Spinal cord (tissue), 10 donors: ENCODE measurements around the gene SRP72. TPM values are rescaled to one million over a fixed set of nuclear protein-coding genes. Genes with fewer than 3 reads are reported as not detected.
"Not testable (repeated sequence)": the region's sequence is repeated elsewhere in the genome, so short reads cannot be mapped to it uniquely, and the experiment has no call there.

ENCODE experiments used
- DNase-seq, 6 donors: peaks; one replicate each; pipeline versions ENCODE4 v3.0.0 to v3.0.0-alpha.2; 2013 to 2015; ENCODE audit warnings: low spot score in 6 of 6, low read depth in 4 of 6
- H3K27ac ChIP-seq: one replicate; pipeline ENCODE4 v1.5.1; 2013; ENCODE audit warnings: low read depth, low read length, control low read depth
- H3K27me3 ChIP-seq: one replicate; pipeline ENCODE4 v1.6.1; 2013; ENCODE audit warnings: low read length; ENCODE audit not compliant: control insufficient read depth, insufficient read depth
- H3K36me3 ChIP-seq: one replicate; pipeline ENCODE4 v1.6.1; 2013; ENCODE audit warnings: low read length; ENCODE audit not compliant: control insufficient read depth, insufficient read depth
- H3K4me1 ChIP-seq: one replicate; pipeline ENCODE4 v1.6.1; 2013; ENCODE audit warnings: low read length; ENCODE audit not compliant: control insufficient read depth, insufficient read depth
- H3K4me3 ChIP-seq: one replicate; pipeline ENCODE4 v1.5.1; 2013; ENCODE audit warnings: low read depth, low read length, control low read depth
- H3K9me3 ChIP-seq: one replicate; pipeline ENCODE4 v1.6.1; 2013; ENCODE audit warnings: low read length; ENCODE audit not compliant: control insufficient read depth, insufficient read depth
- WGBS: methylation state at CpG from one replicate; pipeline ENCODE4 v1.1.5; 2013; ENCODE audit warnings: missing lambda C conversion rate; ENCODE audit not compliant: insufficient coverage; 5-methylcytosine and 5-hydroxymethylcytosine counted together
- polyA plus RNA-seq, 2 donors: library from polyadenylated mRNA; unstranded; fragments of 120-200 nt; gene quantifications; one replicate each; pipeline ENCODE4 v1.2.1, GENCODE V29; 2013; ENCODE audit not compliant: insufficient read length in 2 of 2
- total RNA-seq, 2 donors: library from RNA; depleted of rRNA in 1 of 2; stranded (reverse); fragments of 120-200 nt in 1 of 2; fragments of >200 nt in 1 of 2; gene quantifications; one replicate each; pipeline versions ENCODE4 v1.2.3 to v1.2.4, GENCODE V29; 2013 to 2014
- donor health status: healthy.

The SRP72 gene
- total and polyA plus RNA-seq, 4 donors: 59.1 to 91.5 (median 74.7) TPM

- no peaks in the 10 kb centered on the region for H3K9me3 ChIP-seq
- H3K36me3 ChIP-seq: peaks cover 18% of the 10 kb centered on the region
- no peak for DNase-seq
- no peaks in the 10 kb centered on the region for H3K27me3 ChIP-seq
- peaks cover 11% of the 10 kb centered on the region for H3K4me1 ChIP-seq
- H3K27ac ChIP-seq: no peak overlapping the region
- no peak overlapping the region for H3K4me3 ChIP-seq
Measured at GRCh38 chr4:56462157-56462556, 5.3 kb upstream of the SRP72 start.

GRCh38 chr4:56463711-56464110 is 3.7 kb upstream of the SRP72 start:
- H3K27me3 ChIP-seq: no peaks in the 10 kb centered on the region
- no peak overlapping the region for H3K27ac ChIP-seq
- peaks cover 11% of the 10 kb centered on the region for H3K4me1 ChIP-seq
- H3K36me3 ChIP-seq: peaks cover 15% of the 10 kb centered on the region
- no peak for DNase-seq
- no peak overlapping the region for H3K4me3 ChIP-seq
- no peaks in the 10 kb centered on the region for H3K9me3 ChIP-seq
- WGBS: 85% methylated on average over 5 of the region's 5 CpGs

GRCh38 chr4:56464581-56464980 is 2.8 kb upstream of the SRP72 start:
- Histone ChIP-seq H3K36me3 (peaks cover 15% of the 10 kb centered on the region), H3K27ac (no peak overlapping the region), H3K4me3 (no peak overlapping the region), H3K9me3 (no peaks in the 10 kb centered on the region), H3K4me1 (peaks cover 11% of the 10 kb centered on the region), H3K27me3 (no peaks in the 10 kb centered on the region)
- no CpG with 5 or more reads among the region's 3 CpGs for WGBS
- no peak for DNase-seq

GRCh38 chr4:56465599-56466295 is 1.7 kb upstream of the SRP72 start:
- H3K4me3 ChIP-seq: peak overlapping the region; percentile 89
- 70% methylated on average over 9 of the region's 10 CpGs for WGBS
- H3K9me3 ChIP-seq: no peaks in the 10 kb centered on the region
- peaks cover 11% of the 10 kb centered on the region for H3K4me1 ChIP-seq
- H3K36me3 ChIP-seq: peaks cover 10% of the 10 kb centered on the region
- H3K27ac ChIP-seq: no peak overlapping the region
- no peak for DNase-seq
- H3K27me3 ChIP-seq: no peaks in the 10 kb centered on the region

GRCh38 chr4:56466296-56466761 is 1.1 kb upstream of the SRP72 start:
- H3K9me3 ChIP-seq, H3K27me3 ChIP-seq: not testable (repeated sequence)
- peaks cover 11% of the 10 kb centered on the region for H3K4me1 ChIP-seq
- DNase-seq: peak in 1 of 6 donors; percentile 3
- H3K27ac ChIP-seq: peak overlapping the region; percentile 86
- WGBS: no CpG with 5 or more reads among the region's 8 CpGs
- peaks cover 12% of the 10 kb centered on the region for H3K36me3 ChIP-seq
- H3K4me3 ChIP-seq: peak overlapping the region; percentile 89

- 0% methylated on average over 6 of the region's 8 CpGs for WGBS
- Histone ChIP-seq H3K4me3 (peak overlapping the region; percentile 89), H3K4me1 (peaks cover 11% of the 10 kb centered on the region), H3K27me3 (no peaks in the 10 kb centered on the region), H3K9me3 (no peaks in the 10 kb centered on the region), H3K27ac (peak overlapping the region; percentile 86), H3K36me3 (peaks cover 16% of the 10 kb centered on the region)
- peak in 2 of 6 donors; percentile 11 to 14 for DNase-seq
Measured at GRCh38 chr4:56466910-56467283, 520 bp upstream of the SRP72 start.

- 0% methylated on average over 5 of the region's 10 CpGs for WGBS
- H3K9me3 ChIP-seq: no peaks in the 10 kb centered on the region
- H3K27me3 ChIP-seq: no peaks in the 10 kb centered on the region
- H3K27ac ChIP-seq: peak overlapping the region; percentile 86
- peak overlapping the region; percentile 89 for H3K4me3 ChIP-seq
- peaks cover 18% of the 10 kb centered on the region for H3K36me3 ChIP-seq
- peak in 1 of 6 donors; percentile 7 for DNase-seq
- peaks cover 11% of the 10 kb centered on the region for H3K4me1 ChIP-seq
Measured at GRCh38 chr4:56468097-56468422, 643 bp downstream of the SRP72 start.

- WGBS: no CpG with 5 or more reads among the region's 6 CpGs
- Histone ChIP-seq H3K4me3 (no peak overlapping the region), H3K9me3 (no peaks in the 10 kb centered on the region)
Measured at GRCh38 chr4:56469489-56470210, 2.2 kb downstream of the SRP72 start.

GRCh38 chr4:56475917-56476316 is 8.5 kb downstream of the SRP72 start:
- no peak for DNase-seq
- no CpG with 5 or more reads among the region's 2 CpGs for WGBS
- H3K27me3 ChIP-seq: no peaks in the 10 kb centered on the region
- H3K4me1 ChIP-seq: no peaks in the 10 kb centered on the region
- H3K27ac ChIP-seq: no peak overlapping the region
- no peak overlapping the region for H3K4me3 ChIP-seq
- H3K36me3 ChIP-seq: peaks cover 52% of the 10 kb centered on the region
- no peaks in the 10 kb centered on the region for H3K9me3 ChIP-seq

More at GRCh38 chr4:56469489-56470210, 2.2 kb downstream of the SRP72 start:
- DNase-seq: no peak
- no peaks in the 10 kb centered on the region for H3K27me3 ChIP-seq
- no peak overlapping the region for H3K27ac ChIP-seq
- peaks cover 30% of the 10 kb centered on the region for H3K36me3 ChIP-seq
- H3K4me1 ChIP-seq: peaks cover 11% of the 10 kb centered on the region

- H3K4me1 ChIP-seq: no peaks in the 10 kb centered on the region
- no peak overlapping the region for H3K27ac ChIP-seq
- peaks cover 52% of the 10 kb centered on the region for H3K36me3 ChIP-seq
- no peaks in the 10 kb centered on the region for H3K9me3 ChIP-seq
- no peak for DNase-seq
- no peaks in the 10 kb centered on the region for H3K27me3 ChIP-seq
- 100% methylated on average over 2 of the region's 5 CpGs for WGBS
- no peak overlapping the region for H3K4me3 ChIP-seq
Measured at GRCh38 chr4:56477192-56477702, 9.8 kb downstream of the SRP72 start.
